Esophagus muscularis mucosa (tissue), 4 donors: ENCODE data around the gene XXYLT1. TPM values are rescaled to one million over a fixed set of nuclear protein-coding genes. Genes with fewer than 3 reads are reported as not detected.

Experiments used
- DNase-seq: peaks from one replicate; pipeline ENCODE4 v3.0.0-alpha.2; 2017; ENCODE audit errors: extremely low spot score
- H3K27ac ChIP-seq, 4 donors: fragments of 200-600 bp; sonication (generic); replicated peaks in 1 of 4; 1 replicate in 3 of 4; 2 replicates in 1 of 4; pipeline ENCODE4 v1.5.1; 2016 to 2019; ENCODE audit warnings: mild to moderate bottlenecking in 1 of 4
- H3K27me3 ChIP-seq, 4 donors: fragments of 200-600 bp; sonication (generic); one replicate each; pipeline versions ENCODE4 v1.5.1 to v1.6.0; 2016 to 2019
- H3K36me3 ChIP-seq, 4 donors: fragments of 200-600 bp; sonication (generic); one replicate each; pipeline ENCODE4 v1.5.1; 2016 to 2019
- H3K4me1 ChIP-seq, 4 donors: fragments of 200-600 bp; sonication (generic); one replicate each; pipeline ENCODE4 v1.5.1; 2016 to 2019
- H3K4me3 ChIP-seq, 4 donors: fragments of 200-600 bp; sonication (generic); 1 replicate in 2 of 4; 2 replicates in 2 of 4; pipeline ENCODE4 v1.5.1; 2016 to 2019; ENCODE audit warnings: mild to moderate bottlenecking in 4 of 4, moderate library complexity in 1 of 4
- H3K9me3 ChIP-seq, 4 donors: fragments of 200-600 bp; sonication (generic); 1 replicate in 3 of 4; 2 replicates in 1 of 4; pipeline ENCODE4 v1.5.1; 2016 to 2019
- CTCF ChIP-seq, 3 experiments: fragments of 200-600 bp in 2 of 3; fragments of 450-650 bp in 1 of 3; sonication (generic) in 2 of 3; IDR thresholded peaks; one replicate each; pipeline ENCODE4 v1.5.1; 2017 to 2019; ENCODE audit warnings: antibody characterized with exemption in 3 of 3, mild to moderate bottlenecking in 2 of 3, moderate library complexity in 1 of 3
- EP300 ChIP-seq: sonication (generic); formaldehyde crosslinking; IDR thresholded peaks from one replicate; pipeline ENCODE4 v1.6.1; 2017; ENCODE audit warnings: antibody characterized with exemption
- POLR2A ChIP-seq: fragments of 450-650 bp; IDR thresholded peaks from one replicate; pipeline ENCODE4 v1.6.1; 2017; ENCODE audit warnings: antibody characterized with exemption, moderate library complexity, mild to moderate bottlenecking, low read depth
- POLR2AphosphoS5 ChIP-seq, 2 donors: sonication (generic); formaldehyde crosslinking; IDR thresholded peaks; one replicate each; pipeline ENCODE4 v1.6.1; 2017; ENCODE audit warnings: antibody characterized with exemption in 2 of 2
- WGBS: methylation state at CpG from one replicate; pipeline ENCODE4 v1.1.5; 2018; 5-methylcytosine and 5-hydroxymethylcytosine counted together
- intact Hi-C: fragments of 100-400 bp; cut with DNase I; formaldehyde crosslinking; loops from one replicate; pipeline ENCODE4 v1.15.1; 2023
- total RNA-seq, 4 donors: library from RNA; depleted of rRNA; stranded (reverse); fragments of >200 nt; gene quantifications; one replicate each; pipeline versions ENCODE4 v1.1.0 to v1.2.1, GENCODE V29; 2016

The XXYLT1 gene
- total RNA-seq, 4 donors from 2014 or later, result 8.8 to 18.5 (median 13.9) TPM

GRCh38 chr3:195081242-195081963 is 189.6 kb downstream of the XXYLT1 start:
- Histone ChIP-seq H3K4me3 (no peak overlapping the region), H3K9me3 (no peaks in the 10 kb centered on the region), H3K27ac (no peak overlapping the region), H3K4me1 (peaks cover 15 to 32% (median 29%) of the 10 kb centered on the region in 4 donors), H3K36me3 (no peaks in the 10 kb centered on the region), H3K27me3 (no peaks in the 10 kb centered on the region)
- intact Hi-C loops, result no loop called here
- DNase-seq, result no peak
- TF ChIP-seq CTCF (IDR thresholded peaks at IDR 0.05) (no peak), POLR2AphosphoS5 (IDR thresholded peaks at IDR 0.05) (no peak), POLR2A (no peak), EP300 (no peak)
- WGBS, result 71% methylated on average over 12 of the region's 12 CpGs

GRCh38 chr3:195080571-195081151 is 190.3 kb downstream of the XXYLT1 start:
- TF ChIP-seq POLR2AphosphoS5 (IDR thresholded peaks at IDR 0.05), result no peak
- no peak for TF ChIP-seq CTCF (IDR thresholded peaks at IDR 0.05)
- no peak for TF ChIP-seq EP300
- no peak for TF ChIP-seq POLR2A
- Histone ChIP-seq H3K4me3 (no peak overlapping the region), H3K36me3 (no peaks in the 10 kb centered on the region), H3K27ac (no peak overlapping the region), H3K4me1 (peaks cover 15 to 32% (median 29%) of the 10 kb centered on the region in 4 donors), H3K9me3 (no peaks in the 10 kb centered on the region), H3K27me3 (no peaks in the 10 kb centered on the region)
- intact Hi-C loops, result no loop called here
- WGBS, result 44% methylated on average over 8 of the region's 16 CpGs
- no peak for DNase-seq

GRCh38 chr3:195080125-195080524 is 190.8 kb downstream of the XXYLT1 start:
- no peak overlapping the region for H3K27ac ChIP-seq
- no peak overlapping the region for H3K4me3 ChIP-seq
- TF ChIP-seq EP300, result no peak
- no peak for TF ChIP-seq POLR2A
- TF ChIP-seq POLR2AphosphoS5 (IDR thresholded peaks at IDR 0.05), result no peak
- TF ChIP-seq CTCF (IDR thresholded peaks at IDR 0.05), result no peak
- no peaks in the 10 kb centered on the region for H3K9me3 ChIP-seq
- intact Hi-C loops, result no loop called here
- H3K27me3 ChIP-seq, result no peaks in the 10 kb centered on the region
- DNase-seq, result no peak
- 100% methylated on average over 2 of the region's 3 CpGs for WGBS
- peaks cover 15 to 32% (median 29%) of the 10 kb centered on the region in 4 donors for H3K4me1 ChIP-seq
- H3K36me3 ChIP-seq, result no peaks in the 10 kb centered on the region

- Histone ChIP-seq H3K4me1 (peaks cover 15 to 32% (median 29%) of the 10 kb centered on the region in 4 donors), H3K4me3 (no peak overlapping the region), H3K9me3 (no peaks in the 10 kb centered on the region), H3K36me3 (no peaks in the 10 kb centered on the region), H3K27ac (no peak overlapping the region), H3K27me3 (no peaks in the 10 kb centered on the region)
- DNase-seq, result no peak
- intact Hi-C loops, result no loop called here
- 85% methylated on average over 5 of the region's 5 CpGs for WGBS
- TF ChIP-seq CTCF (IDR thresholded peaks at IDR 0.05) (no peak), POLR2AphosphoS5 (IDR thresholded peaks at IDR 0.05) (no peak), POLR2A (no peak), EP300 (no peak)
Measured at GRCh38 chr3:195079636-195080035, 191.3 kb downstream of the XXYLT1 start.
